NB4 (cell line): ENCODE results near the gene CUL1.

ENCODE experiments used
- POLR2A ChIP-seq: IDR thresholded peaks from 2 replicates; pipeline ENCODE4 v1.6.1; 2011; ENCODE audit warnings: mild to moderate bottlenecking; ENCODE audit not compliant: insufficient read length; ENCODE audit errors: extremely low read depth
- TF ChIP-seq, protein P1 (sequence below): IDR thresholded peaks from one replicate; pipeline ENCODE4 v1.5.1; 2012; ENCODE audit warnings: low read depth, low read length

DNA sequence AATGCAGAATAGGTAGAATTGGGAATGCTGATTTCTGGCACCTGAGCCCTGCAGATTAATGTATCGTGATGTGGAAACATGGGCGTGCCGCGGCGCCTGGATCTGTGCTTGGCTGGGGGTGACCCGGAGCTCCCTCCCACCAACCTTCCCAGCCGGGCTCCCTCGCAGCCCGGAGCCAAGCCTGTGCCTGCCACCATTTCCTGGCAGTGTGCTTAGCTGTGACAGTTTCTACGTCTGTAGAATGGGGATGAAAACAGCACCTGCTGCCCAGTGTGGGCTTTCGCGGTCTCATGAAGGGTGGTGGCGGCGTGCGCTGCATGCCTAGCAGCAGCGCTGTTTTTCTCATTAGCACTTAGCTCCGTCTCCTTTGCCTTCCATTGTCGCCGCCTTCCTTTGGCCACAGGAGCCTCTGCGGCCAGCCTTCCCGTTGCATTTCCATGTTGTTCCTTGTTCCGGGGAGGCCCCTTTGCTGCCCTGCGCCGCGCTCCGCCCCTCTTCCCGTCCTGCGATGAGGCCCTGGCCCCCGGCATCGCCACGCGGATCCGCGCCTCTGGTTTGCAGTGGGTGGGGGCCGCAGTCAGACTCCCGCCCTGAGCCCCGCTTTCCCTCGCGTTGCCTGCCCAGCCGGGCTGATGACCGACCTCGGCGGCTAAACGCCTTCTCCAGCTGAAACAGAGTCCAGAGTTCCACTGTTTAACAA is 84.2 kb downstream of the CUL1 start:
- TF ChIP-seq, protein P1, sequence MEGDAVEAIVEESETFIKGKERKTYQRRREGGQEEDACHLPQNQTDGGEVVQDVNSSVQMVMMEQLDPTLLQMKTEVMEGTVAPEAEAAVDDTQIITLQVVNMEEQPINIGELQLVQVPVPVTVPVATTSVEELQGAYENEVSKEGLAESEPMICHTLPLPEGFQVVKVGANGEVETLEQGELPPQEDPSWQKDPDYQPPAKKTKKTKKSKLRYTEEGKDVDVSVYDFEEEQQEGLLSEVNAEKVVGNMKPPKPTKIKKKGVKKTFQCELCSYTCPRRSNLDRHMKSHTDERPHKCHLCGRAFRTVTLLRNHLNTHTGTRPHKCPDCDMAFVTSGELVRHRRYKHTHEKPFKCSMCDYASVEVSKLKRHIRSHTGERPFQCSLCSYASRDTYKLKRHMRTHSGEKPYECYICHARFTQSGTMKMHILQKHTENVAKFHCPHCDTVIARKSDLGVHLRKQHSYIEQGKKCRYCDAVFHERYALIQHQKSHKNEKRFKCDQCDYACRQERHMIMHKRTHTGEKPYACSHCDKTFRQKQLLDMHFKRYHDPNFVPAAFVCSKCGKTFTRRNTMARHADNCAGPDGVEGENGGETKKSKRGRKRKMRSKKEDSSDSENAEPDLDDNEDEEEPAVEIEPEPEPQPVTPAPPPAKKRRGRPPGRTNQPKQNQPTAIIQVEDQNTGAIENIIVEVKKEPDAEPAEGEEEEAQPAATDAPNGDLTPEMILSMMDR, result no peak
- no peak for TF ChIP-seq POLR2A
